ENCODE measurements around the gene HIPK3.
"Not testable (repeated sequence)": the region's sequence is repeated elsewhere in the genome, so short reads cannot be mapped to it uniquely, and the experiment has no call there.

Gene HIPK3

GRCh38 chr11:33366918-33367317 is 109.7 kb downstream of the HIPK3 start:
- DNase-seq = no peak

- not testable (repeated sequence) for DNase-seq
These were observed 111.3 kb downstream of the HIPK3 start for GRCh38 chr11:33368475-33368874.

- no peak for DNase-seq
These were observed 111.8 kb downstream of the HIPK3 start for GRCh38 chr11:33368931-33369330.

- DNase-seq = no peak
These were observed 116.5 kb downstream of the HIPK3 start for GRCh38 chr11:33373636-33374035.

- DNase-seq = no peak
These were observed 118.1 kb downstream of the HIPK3 start for GRCh38 chr11:33375236-33375635.

GRCh38 chr11:33375688-33376311 is 118.6 kb downstream of the HIPK3 start, which contains the start of gene KIAA1549L:
Gene KIAA1549L (plus strand): TSS chr11:33376108.
- DNase-seq = no peak

- no peak for DNase-seq
These were observed 119.4 kb downstream of the HIPK3 start for GRCh38 chr11:33376331-33377310.

- DNase-seq = no peak
These were observed 120.5 kb downstream of the HIPK3 start for GRCh38 chr11:33377412-33378370.

- DNase-seq = no peak
These were observed 122.8 kb downstream of the HIPK3 start for GRCh38 chr11:33379947-33380346.

- DNase-seq = no peak
These were observed 126.1 kb downstream of the HIPK3 start for GRCh38 chr11:33383075-33383919.

- DNase-seq = no peak
These were observed 126.7 kb downstream of the HIPK3 start for GRCh38 chr11:33383920-33384209.

GRCh38 chr11:33384220-33384619 is 127.0 kb downstream of the HIPK3 start:
- DNase-seq = no peak

GRCh38 chr11:33387581-33387980 is 130.4 kb downstream of the HIPK3 start:
- no peak for DNase-seq

GRCh38 chr11:33387996-33388395 is 130.8 kb downstream of the HIPK3 start:
- DNase-seq = no peak

- DNase-seq = no peak
These were observed 131.8 kb downstream of the HIPK3 start for GRCh38 chr11:33388793-33389525.

GRCh38 chr11:33389635-33390034 is 132.5 kb downstream of the HIPK3 start:
- DNase-seq = no peak

- DNase-seq = no peak
These were observed 134.0 kb downstream of the HIPK3 start for GRCh38 chr11:33390944-33391892.

GRCh38 chr11:33391893-33392251 is 134.7 kb downstream of the HIPK3 start:
- no peak for DNase-seq

- no peak for DNase-seq
These were observed 137.4 kb downstream of the HIPK3 start for GRCh38 chr11:33394431-33395109.

- no peak for DNase-seq
These were observed 139.2 kb downstream of the HIPK3 start for GRCh38 chr11:33396361-33396760.

Data from activated CD4-positive, alpha-beta T cell treated with anti-CD3 and anti-CD28 coated beads, Interleukin-2, amount 50 U/mL, for 4 hours (primary cell).